NCI-H2227 treated with DMSO at 0.1 percent for 48 hours (cell line): Measurements from ENCODE around the gene TUBA1A.
"Not testable (repeated sequence)": the region's sequence is repeated elsewhere in the genome, so short reads cannot be mapped to it uniquely, and the experiment has no call there.

Experiments used
- DNase-seq: peaks from one replicate; lab custom pipeline; 2025; lab: John Stamatoyannopoulos, UW

TUBA1A gene

DNA sequence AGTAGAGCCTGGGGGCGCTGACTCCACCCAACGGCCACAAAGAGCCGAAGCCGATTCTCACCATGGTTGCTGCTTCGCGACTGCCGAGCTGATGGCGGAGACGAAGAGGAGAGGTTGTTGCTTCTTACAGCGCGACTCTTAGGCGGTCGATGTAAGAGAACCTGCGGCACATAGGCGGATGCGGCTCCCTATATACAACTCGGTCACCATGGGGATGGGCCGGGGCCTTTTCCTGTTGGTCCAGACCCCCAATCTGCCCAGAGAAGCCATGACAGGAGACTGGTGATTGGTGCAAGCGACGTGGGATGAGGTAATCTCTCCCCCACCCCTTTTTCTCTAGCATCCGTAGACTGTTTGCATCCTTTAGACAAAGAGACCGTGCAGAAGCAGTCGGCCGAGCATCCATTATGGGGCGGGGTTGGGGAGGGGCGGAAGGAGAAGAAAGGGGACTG lies at the start of gene TUBA1A:
Gene TUBA1A (minus strand): TSS at position 165 of the 452 bp plus-strand sequence. CDS start 101 bp downstream, at position 64.
- peak; percentile 96 for DNase-seq

DNA sequence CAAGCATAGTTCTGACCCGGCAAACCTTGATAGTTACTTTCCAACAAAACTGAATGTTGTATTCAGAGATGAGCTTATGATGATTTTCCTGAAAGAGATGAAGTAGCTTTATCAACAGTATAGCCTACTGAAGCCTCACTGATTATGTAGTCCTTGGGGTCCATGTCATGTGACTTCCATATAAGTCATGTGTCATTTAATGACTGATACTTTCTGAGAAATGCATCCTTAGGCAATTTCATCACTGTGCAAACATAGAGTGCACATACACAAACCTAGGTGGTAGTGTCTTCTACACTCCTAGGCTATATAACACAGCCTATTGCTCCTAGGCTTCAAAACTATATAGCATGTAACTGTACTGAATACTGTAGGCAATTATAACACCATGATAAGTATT lies 47.5 kb upstream of the TUBA1A start:
- no peak for DNase-seq

GRCh38 chr12:49233842-49234526 lies 45.1 kb upstream of the TUBA1A start:
- peak; percentile 52 for DNase-seq

DNA sequence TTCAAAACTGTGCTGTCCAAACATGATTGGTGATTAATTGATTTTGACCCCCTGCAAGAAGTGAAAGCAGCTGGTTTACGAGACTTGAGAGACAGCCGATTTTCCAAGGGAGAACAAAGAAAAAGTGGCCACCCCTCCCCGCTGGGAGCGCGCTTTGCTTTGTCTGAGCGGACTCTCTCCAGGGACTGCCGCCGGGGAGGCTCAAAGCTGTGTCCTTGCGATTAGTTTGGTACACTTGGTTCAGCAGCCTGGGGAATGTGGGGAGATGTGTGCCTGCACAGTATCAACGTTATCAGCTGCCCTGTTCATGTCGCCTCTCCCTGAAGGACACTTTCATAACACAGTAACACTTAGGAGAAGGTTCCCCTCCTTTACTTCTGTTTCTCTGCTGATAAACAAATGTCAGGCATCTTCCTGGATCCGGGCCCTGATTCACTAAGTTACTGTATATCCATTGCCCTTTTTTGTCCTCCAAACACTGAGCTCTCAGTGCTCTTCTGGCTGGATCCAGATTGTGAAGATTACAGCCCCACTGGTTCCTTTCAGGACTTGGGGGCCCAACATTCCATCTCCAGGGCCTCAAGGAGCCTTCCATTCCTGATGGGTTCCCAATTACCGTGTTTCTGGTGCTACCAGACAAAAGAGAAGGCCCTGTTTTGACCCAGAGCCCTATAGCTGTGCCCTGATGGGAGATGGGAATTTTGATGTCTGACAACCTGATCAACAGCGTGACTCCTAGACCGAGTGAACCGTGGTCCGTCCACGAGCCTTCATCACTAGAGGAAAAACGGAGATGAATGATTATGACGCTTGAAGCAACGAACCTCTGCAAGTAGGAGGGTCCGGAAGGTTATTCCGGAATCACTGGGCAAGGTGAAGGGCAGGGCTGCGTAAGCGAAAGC lies 44.3 kb upstream of the TUBA1A start:
- peak; percentile 62 for DNase-seq

DNA sequence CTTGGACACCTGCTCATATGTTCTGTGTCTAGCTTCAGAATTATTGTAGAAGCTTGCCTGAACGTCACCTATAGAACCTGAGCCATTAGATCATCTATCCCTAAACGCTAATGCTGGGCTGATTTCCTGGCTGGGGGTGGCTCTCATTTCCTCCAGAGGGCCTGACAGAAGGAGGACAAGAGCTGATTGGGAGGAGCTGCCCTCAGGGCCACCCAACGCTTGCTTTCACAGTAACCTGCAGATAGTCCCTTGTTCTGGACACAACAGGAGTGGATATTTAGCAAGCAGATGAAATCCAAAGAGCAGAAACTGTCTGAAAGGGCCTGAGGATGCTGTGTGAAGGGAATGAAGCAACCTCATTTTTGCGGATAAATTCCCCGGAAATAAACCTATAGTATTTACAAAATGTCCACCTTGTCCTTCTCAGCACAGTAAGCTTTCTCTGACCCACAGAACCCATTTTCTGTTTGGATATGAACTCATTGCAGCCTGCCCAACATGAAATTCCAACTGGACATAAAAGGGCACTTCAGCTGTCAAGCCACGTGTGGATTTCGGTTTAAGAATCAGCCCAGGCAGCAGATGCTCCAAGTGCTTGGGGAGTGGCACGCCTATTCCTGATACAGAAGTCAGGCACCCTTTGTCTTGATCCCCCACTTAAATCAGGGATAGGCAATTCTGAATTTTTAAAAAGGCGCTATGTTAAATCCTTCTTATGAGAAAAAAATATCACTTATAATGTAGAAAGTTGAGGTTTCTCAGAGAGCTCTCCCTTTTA lies 43.2 kb upstream of the TUBA1A start:
- peak; percentile 46 for DNase-seq

DNA sequence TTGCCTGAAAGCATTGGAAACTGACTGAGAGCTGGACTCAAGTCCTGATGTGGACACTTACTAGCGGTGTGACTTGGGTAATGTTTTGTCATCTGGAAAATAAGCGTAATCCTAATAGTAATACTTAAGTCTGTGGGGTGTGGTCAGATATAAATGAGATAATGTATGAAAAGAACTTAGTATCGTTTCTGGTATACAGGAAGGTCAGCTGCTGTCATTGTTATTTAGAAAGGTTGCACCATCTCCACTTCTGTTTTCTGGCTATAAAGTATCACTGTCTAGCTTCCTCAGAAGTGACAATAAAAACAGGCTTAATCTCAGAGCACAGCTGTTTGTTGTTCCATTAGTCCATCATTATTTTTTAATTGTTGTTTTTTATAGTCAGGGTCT lies 41.9 kb upstream of the TUBA1A start:
- DNase-seq, result no peak

DNA sequence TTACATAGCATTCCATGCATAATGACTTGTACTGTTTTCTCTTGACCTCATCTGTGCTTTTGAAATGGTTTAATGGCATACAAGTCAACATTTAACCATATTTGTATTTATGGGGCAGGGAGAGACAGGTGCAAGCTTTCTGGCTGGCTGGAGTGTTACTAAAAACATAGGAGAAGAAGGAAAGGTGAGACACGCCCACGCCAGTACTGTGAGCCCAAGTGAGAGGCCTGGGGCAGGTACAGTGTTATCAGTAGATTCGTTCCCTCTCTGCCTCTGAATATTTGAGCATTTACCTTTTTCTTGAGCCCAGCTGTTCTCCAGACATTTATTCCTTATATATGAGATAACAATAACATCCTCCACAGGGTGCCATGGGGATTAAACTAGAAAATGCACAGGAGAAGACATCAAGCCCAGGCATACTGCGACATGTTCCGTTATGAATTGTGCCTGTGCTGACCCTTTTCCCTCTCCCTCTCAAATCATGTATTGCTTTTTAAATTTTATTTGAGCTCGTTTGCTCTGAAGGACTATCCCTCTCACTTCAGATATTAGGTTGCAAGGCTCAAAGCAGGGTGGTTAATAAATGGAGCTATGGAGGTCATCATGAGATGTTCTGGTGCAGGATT lies 41.4 kb upstream of the TUBA1A start:
- DNase-seq, result no peak

GRCh38 chr12:49228653-49229052 lies 39.8 kb upstream of the TUBA1A start:
- no peak for DNase-seq

DNA sequence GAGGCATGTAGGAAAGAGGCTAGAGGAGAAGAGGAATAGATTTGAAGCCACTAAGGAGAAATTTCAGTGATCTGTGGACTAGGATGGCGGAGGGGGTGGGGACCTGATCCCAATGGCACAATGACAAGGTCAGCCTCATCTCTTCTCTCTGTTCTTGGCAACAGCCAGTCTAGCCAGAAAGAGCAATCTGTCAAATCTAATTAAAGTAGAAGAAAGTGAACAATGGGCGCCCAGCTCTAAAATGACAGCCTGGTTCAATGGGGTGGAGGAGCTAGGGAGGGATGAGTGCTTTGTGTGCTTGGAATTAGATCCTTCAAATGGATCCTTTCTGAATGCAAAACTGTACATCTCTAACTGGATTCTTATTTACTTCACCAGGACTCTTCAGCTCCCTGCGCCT lies 38.8 kb upstream of the TUBA1A start:
- peak; percentile 73 for DNase-seq

DNA sequence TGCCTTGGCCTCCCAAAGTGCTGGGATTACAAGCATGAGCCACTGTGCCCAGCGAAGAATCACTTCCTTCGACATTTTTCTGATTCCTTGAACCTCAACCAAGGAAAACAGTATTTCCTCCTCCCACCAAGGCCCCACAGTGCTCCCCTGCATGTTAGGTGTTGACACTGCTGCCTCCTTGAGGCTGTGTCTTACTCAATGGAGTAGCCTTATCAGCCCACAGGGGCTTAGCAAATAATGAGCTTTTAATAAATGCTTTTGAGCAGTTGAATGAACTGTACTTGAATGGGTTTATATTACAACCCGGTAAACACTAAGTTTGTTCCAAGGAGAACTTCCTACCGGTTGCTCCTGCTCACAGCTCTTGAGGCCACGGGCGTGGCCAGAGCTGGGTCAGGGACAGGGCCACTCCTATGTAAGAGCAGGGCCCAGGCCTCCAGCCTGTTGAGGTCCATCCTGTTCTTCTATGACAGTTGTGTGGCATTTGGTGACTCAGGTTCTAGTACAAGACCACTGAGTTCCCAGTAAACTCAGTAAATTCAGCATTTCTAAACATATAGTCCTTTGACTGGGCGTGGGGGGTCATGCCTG lies 36.8 kb upstream of the TUBA1A start:
- DNase-seq, result no peak

GRCh38 chr12:49223590-49224369 lies 34.9 kb upstream of the TUBA1A start:
- DNase-seq, result no peak

- no peak for DNase-seq
Measured at GRCh38 chr12:49223122-49223521, 34.2 kb upstream of the TUBA1A start.

GRCh38 chr12:49220972-49221371 lies 32.1 kb upstream of the TUBA1A start:
- DNase-seq, result no peak

DNA sequence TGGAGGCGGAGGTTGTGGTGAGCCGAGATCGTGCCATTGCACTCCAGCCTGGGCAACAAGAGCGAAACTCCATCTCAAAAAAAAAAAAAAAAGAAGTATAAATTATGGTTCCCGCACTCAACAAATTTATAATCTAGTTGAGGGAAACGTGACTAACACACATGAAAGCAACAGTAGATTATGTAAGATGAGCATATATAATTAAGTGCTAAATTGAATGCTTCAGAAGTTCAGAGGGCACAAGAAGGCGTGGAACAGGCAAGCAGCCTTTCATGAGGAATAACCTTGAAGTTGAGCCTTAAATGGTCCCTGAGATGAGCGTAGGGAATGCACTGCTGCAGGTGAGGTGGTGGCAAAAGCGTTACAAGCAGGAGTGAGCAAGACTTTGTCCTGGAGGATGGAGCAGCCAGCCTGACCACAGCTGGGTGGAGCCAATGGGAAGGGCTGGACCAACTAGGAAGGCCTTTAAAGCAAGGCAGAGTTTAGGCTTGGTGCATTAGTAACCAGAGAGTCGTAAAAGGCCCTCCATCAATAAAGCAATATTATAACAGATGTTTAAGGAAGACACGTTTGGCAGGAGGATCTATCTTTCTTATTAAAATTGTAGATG lies 30.6 kb upstream of the TUBA1A start:
- DNase-seq, result peak; percentile 91

DNA sequence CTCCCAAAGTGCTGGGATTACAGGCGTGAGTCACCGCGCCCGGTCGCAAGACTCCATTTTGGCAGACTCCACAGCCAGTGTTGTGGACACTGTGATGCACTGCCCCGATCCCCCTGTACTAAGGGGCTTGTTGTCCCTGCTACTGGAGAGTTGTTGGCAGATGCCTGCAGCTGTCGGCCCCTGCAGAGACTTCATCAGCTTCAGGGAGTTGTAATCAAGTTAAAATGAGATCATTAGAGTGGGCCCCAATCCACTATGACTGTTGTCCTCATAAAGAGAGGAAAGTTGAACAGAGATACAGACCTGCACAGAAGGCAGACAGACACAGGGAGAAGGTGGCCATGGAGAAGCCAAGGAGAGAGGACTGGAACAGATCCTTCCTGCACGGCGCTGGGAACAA lies 23.7 kb upstream of the TUBA1A start:
- DNase-seq, result no peak

DNA sequence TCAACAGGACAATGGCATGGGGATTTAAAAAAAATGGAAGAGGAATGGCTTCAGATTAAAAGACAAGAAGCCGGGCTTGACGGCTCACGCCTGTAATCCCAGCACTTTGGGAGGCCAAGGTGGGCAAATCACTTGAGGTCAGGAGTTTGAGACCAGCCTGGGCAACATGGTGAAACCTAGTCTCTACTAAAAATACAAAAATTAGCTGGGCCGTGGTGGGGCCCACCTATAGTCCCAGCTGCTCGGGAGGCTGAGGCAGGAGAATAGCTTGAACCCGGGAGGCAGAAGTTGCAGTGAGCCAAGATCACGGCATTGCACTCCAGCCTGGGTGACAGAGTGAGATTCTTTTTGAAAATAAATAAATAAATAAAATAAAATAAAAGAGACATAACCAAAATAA lies 21.8 kb upstream of the TUBA1A start:
- not testable (repeated sequence) for DNase-seq

DNA sequence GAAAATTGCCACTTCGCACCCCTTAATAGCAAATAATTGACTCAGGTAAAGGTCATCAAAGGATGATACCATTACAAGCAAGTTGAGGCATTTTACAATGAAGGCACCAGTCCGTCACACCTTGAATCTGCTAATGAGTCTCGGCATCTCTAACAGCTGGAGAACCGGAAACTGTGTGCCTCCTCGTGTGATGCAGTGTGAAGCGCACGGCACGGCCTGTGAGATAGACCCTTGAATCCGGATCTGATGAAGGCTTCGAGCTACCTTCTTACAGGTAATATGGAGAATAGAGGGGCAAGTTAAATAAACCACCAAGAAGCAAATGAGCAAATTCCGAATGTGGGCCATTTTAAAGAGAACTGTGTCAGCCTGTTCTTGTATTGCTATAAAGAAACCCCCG lies 19.8 kb upstream of the TUBA1A start:
- DNase-seq, result no peak

- DNase-seq, result no peak
Measured at GRCh38 chr12:49208146-49208545, 19.3 kb upstream of the TUBA1A start.

- no peak for DNase-seq
Measured at GRCh38 chr12:49206389-49206788, 17.5 kb upstream of the TUBA1A start.

DNA sequence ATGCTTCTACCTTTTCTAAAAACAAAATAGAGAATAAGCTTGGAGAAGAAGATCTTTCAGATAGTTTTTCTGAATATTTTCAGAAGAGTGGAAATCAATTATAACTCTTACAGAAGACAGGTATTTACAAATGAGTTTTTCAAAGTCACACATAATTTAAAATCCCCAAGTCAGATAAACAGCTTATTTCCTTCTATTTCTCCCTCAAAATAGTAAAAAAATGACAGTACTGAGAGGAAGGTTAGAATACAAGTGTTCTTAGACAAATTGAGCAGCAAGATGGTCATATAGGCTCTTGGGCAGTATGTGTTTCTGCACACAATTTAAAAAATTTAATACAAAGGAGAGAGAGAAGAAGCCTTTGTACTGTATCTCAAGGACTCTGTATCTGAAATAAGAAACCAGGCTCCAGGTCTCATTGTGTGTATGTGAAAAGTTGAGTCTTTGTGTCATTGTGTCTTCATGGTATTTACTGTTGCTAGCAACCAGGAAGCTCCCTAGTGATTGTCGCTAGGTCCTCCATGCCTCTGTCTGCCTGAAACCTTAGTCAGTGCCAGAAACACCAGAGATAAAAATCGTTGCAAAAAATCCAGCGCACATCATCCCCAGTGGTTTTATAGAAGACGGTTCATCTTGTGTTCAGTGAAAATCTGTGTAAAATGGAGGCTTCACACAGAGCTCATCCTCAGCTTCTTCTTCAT lies 12.9 kb upstream of the TUBA1A start:
- DNase-seq, result no peak
